Measurements from ENCODE around the gene RPL22L1. TPM values are rescaled to one million over a fixed set of nuclear protein-coding genes. Genes with fewer than 3 reads are reported as not detected.

RPL22L1 gene
- total and polyA plus RNA-seq, 2 experiments from 2014 or later = 216 to 441 TPM

DNA sequence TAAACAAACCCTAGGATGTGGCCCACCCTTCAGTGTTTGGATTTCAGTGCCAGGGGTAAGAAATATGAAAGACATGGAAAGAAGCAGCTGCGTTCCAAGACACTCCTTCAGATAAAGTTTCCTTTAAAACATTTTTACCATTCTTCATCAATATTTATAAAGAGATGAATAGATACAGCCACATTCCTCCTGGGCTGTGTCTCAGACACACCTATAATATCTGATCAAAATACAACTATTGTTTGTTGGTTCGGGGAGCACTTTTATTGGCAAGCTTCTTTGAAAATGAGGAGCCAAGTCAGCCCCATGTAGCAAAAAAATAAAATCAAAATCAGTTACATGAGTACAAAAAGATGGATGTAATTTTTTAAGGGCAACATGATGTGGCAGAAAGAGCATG lies 53.2 kb downstream of the RPL22L1 start (continued):
- TF ChIP-seq, protein P1, sequence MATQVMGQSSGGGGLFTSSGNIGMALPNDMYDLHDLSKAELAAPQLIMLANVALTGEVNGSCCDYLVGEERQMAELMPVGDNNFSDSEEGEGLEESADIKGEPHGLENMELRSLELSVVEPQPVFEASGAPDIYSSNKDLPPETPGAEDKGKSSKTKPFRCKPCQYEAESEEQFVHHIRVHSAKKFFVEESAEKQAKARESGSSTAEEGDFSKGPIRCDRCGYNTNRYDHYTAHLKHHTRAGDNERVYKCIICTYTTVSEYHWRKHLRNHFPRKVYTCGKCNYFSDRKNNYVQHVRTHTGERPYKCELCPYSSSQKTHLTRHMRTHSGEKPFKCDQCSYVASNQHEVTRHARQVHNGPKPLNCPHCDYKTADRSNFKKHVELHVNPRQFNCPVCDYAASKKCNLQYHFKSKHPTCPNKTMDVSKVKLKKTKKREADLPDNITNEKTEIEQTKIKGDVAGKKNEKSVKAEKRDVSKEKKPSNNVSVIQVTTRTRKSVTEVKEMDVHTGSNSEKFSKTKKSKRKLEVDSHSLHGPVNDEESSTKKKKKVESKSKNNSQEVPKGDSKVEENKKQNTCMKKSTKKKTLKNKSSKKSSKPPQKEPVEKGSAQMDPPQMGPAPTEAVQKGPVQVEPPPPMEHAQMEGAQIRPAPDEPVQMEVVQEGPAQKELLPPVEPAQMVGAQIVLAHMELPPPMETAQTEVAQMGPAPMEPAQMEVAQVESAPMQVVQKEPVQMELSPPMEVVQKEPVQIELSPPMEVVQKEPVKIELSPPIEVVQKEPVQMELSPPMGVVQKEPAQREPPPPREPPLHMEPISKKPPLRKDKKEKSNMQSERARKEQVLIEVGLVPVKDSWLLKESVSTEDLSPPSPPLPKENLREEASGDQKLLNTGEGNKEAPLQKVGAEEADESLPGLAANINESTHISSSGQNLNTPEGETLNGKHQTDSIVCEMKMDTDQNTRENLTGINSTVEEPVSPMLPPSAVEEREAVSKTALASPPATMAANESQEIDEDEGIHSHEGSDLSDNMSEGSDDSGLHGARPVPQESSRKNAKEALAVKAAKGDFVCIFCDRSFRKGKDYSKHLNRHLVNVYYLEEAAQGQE (IDR thresholded peaks at IDR 0.05; ENCODE audit: unreplicated experiment) = no peak
- no peak for TF ChIP-seq JUNB (IDR thresholded peaks at IDR 0.05; ENCODE audit: unreplicated experiment)
- no peak for TF ChIP-seq EZH2 (IDR thresholded peaks at IDR 0.05; ENCODE audit: low read depth, unreplicated experiment)
- TF ChIP-seq STAT1 (IDR thresholded peaks at IDR 0.05; ENCODE audit: unreplicated experiment) = no peak
- TF ChIP-seq POLR2AphosphoS5 (IDR thresholded peaks at IDR 0.05; ENCODE audit: low read depth) = no peak
- no peak for TF ChIP-seq CREB1 (CRISPR knock-in tag; IDR thresholded peaks at IDR 0.05; ENCODE audit: low read depth)
- no peak for TF ChIP-seq NANOG (IDR thresholded peaks at IDR 0.05; ENCODE audit: borderline replicate concordance)

DNA sequence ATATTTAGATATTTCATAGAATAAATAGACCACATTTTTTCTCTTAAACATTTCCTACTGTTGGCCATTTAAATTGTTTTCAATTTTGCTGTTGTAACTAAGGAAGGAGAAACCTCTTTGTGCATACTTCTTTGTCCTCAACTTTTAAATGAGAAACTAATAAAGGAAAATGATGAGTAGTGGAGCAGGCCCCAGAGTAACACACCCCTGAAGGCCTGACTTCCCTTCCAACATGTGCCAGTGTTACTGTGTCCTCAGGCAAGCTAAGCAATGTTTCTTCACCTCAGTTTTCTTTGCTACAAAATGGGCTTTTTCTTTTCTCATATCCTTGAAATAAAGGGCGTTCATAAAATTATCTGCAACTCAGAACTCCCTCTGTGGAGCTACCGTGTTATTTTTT lies 53.7 kb downstream of the RPL22L1 start:
- Histone ChIP-seq H3K79me2 (replicated peaks; ENCODE audit: insufficient read depth) (no peaks in the 10 kb centered on the region), H2AFZ (no peak overlapping the region), H3F3A (replicated peaks; ENCODE audit: low read depth) (no peaks in the 10 kb centered on the region), H3K9me2 (ENCODE audit: insufficient read depth) (no peaks in the 10 kb centered on the region), H3K27me3 (ENCODE audit: insufficient read depth) (no peaks in the 10 kb centered on the region), H3K4me1 (ENCODE audit: insufficient read depth) (peaks cover 53% of the 10 kb centered on the region), H3K4me2 (0 out of 2 replicates have a peak overlapping the region, but pooled peaks have one; percentile 34), H3K36me3 (ENCODE audit: insufficient read depth) (no peaks in the 10 kb centered on the region), H3K4me3 (no peak overlapping the region), H4K20me1 (replicated peaks; ENCODE audit: insufficient read depth) (no peaks in the 10 kb centered on the region), H3K27ac (ENCODE audit: low read depth) (no peak overlapping the region)
- Mint-ChIP-seq H3K27me3 (ENCODE audit: insufficient read depth, low read depth, poor library complexity) (peaks cover 10% of the 10 kb centered on the region), H3K27ac (no peak overlapping the region), H3K36me3 (ENCODE audit: low read depth) (peaks cover 6% of the 10 kb centered on the region; the same call in 1 of the 3 replicates), H3K4me1 (peaks cover 69% of the 10 kb centered on the region), H3K9me3 (peaks cover 6% of the 10 kb centered on the region; the same call in 2 of the 3 replicates), H3K4me3 (no peak overlapping the region)
- DNase-seq (ENCODE audit: low spot score) (no peak), ATAC-seq (no peak)
- TF ChIP-seq, protein P2, sequence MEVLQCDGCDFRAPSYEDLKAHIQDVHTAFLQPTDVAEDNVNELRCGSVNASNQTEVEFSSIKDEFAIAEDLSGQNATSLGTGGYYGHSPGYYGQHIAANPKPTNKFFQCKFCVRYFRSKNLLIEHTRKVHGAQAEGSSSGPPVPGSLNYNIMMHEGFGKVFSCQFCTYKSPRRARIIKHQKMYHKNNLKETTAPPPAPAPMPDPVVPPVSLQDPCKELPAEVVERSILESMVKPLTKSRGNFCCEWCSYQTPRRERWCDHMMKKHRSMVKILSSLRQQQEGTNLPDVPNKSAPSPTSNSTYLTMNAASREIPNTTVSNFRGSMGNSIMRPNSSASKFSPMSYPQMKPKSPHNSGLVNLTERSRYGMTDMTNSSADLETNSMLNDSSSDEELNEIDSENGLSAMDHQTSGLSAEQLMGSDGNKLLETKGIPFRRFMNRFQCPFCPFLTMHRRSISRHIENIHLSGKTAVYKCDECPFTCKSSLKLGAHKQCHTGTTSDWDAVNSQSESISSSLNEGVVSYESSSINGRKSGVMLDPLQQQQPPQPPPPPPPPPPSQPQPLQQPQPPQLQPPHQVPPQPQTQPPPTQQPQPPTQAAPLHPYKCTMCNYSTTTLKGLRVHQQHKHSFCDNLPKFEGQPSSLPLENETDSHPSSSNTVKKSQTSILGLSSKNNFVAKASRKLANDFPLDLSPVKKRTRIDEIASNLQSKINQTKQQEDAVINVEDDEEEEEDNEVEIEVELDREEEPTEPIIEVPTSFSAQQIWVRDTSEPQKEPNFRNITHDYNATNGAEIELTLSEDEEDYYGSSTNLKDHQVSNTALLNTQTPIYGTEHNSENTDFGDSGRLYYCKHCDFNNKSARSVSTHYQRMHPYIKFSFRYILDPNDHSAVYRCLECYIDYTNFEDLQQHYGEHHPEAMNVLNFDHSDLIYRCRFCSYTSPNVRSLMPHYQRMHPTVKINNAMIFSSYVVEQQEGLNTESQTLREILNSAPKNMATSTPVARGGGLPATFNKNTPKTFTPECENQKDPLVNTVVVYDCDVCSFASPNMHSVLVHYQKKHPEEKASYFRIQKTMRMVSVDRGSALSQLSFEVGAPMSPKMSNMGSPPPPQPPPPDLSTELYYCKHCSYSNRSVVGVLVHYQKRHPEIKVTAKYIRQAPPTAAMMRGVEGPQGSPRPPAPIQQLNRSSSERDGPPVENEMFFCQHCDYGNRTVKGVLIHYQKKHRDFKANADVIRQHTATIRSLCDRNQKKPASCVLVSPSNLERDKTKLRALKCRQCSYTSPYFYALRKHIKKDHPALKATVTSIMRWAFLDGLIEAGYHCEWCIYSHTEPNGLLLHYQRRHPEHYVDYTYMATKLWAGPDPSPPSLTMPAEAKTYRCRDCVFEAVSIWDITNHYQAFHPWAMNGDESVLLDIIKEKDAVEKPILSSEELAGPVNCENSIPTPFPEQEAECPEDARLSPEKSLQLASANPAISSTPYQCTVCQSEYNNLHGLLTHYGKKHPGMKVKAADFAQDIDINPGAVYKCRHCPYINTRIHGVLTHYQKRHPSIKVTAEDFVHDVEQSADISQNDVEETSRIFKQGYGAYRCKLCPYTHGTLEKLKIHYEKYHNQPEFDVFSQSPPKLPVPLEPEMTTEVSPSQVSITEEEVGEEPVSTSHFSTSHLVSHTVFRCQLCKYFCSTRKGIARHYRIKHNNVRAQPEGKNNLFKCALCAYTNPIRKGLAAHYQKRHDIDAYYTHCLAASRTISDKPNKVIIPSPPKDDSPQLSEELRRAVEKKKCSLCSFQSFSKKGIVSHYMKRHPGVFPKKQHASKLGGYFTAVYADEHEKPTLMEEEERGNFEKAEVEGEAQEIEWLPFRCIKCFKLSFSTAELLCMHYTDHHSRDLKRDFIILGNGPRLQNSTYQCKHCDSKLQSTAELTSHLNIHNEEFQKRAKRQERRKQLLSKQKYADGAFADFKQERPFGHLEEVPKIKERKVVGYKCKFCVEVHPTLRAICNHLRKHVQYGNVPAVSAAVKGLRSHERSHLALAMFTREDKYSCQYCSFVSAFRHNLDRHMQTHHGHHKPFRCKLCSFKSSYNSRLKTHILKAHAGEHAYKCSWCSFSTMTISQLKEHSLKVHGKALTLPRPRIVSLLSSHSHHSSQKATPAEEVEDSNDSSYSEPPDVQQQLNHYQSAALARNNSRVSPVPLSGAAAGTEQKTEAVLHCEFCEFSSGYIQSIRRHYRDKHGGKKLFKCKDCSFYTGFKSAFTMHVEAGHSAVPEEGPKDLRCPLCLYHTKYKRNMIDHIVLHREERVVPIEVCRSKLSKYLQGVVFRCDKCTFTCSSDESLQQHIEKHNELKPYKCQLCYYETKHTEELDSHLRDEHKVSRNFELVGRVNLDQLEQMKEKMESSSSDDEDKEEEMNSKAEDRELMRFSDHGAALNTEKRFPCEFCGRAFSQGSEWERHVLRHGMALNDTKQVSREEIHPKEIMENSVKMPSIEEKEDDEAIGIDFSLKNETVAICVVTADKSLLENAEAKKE (CRISPR knock-in tag; IDR thresholded peaks at IDR 0.05) = no peak
- TF ChIP-seq EZH2phosphoT487 (IDR thresholded peaks at IDR 0.05; ENCODE audit: unreplicated experiment) = no peak
- no peak for TF ChIP-seq STAT1 (IDR thresholded peaks at IDR 0.05; ENCODE audit: unreplicated experiment)

Data from GM23338 (cell line).